ENCODE measurements around the gene SHISAL1.

DNA sequence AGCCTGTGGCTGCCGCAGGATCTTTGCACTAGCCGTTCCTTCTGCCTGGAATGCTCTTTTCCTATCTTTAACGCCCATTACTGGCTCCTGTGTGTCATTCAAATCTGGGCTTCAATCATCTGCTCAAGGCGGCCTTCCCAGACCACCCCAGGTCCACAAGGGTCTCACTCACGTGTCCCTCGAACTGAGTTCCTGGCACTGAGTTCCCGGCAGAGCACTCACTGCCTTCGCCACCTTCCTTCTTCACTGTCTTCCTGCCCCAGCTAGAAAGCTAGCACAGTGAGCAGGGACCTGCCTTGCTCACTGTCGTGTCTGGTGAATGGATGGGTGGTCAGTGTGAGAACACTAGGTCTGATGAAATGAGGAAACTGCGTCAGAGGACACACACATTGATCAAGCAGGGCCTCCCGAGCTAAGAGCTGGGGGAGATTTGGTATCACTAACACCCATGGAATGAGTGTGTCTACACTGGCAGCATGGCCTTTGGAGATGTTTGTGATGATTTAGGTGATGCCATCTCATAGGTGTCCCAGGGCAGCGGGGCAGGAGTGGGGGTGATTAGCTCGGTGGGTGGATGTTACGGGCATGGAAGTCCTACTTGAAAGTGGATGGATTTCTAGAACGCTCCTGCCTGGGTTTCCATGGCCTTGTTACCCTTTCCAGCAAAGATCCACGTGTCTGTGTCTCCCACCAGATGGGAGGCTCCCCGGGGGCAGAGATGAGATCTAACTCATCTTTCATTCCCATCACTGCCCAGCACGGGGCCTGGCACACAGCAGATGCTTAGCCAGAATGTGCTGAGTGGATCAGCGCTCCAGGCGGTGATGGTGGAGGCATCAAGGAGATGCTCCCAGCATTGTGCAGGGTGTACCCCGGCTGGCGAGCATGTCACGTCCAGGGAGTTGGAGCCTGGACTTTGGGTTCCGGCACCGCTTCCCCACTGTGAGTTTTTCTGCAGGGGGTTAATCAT lies 64.5 kb downstream of the SHISAL1 start:
- TF ChIP-seq, protein P1, sequence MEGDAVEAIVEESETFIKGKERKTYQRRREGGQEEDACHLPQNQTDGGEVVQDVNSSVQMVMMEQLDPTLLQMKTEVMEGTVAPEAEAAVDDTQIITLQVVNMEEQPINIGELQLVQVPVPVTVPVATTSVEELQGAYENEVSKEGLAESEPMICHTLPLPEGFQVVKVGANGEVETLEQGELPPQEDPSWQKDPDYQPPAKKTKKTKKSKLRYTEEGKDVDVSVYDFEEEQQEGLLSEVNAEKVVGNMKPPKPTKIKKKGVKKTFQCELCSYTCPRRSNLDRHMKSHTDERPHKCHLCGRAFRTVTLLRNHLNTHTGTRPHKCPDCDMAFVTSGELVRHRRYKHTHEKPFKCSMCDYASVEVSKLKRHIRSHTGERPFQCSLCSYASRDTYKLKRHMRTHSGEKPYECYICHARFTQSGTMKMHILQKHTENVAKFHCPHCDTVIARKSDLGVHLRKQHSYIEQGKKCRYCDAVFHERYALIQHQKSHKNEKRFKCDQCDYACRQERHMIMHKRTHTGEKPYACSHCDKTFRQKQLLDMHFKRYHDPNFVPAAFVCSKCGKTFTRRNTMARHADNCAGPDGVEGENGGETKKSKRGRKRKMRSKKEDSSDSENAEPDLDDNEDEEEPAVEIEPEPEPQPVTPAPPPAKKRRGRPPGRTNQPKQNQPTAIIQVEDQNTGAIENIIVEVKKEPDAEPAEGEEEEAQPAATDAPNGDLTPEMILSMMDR (IDR thresholded peaks at IDR 0.05; ENCODE audit: insufficient read depth, low read length), result no peak
- TF ChIP-seq GABPA (IDR thresholded peaks at IDR 0.05; ENCODE audit: low read depth) (no peak), POLR2AphosphoS5 (IDR thresholded peaks at IDR 0.05; ENCODE audit: low read depth) (no peak), SPI1 (IDR thresholded peaks at IDR 0.05; ENCODE audit: borderline replicate concordance, low read depth) (no peak)
- TF ChIP-seq, protein P2, sequence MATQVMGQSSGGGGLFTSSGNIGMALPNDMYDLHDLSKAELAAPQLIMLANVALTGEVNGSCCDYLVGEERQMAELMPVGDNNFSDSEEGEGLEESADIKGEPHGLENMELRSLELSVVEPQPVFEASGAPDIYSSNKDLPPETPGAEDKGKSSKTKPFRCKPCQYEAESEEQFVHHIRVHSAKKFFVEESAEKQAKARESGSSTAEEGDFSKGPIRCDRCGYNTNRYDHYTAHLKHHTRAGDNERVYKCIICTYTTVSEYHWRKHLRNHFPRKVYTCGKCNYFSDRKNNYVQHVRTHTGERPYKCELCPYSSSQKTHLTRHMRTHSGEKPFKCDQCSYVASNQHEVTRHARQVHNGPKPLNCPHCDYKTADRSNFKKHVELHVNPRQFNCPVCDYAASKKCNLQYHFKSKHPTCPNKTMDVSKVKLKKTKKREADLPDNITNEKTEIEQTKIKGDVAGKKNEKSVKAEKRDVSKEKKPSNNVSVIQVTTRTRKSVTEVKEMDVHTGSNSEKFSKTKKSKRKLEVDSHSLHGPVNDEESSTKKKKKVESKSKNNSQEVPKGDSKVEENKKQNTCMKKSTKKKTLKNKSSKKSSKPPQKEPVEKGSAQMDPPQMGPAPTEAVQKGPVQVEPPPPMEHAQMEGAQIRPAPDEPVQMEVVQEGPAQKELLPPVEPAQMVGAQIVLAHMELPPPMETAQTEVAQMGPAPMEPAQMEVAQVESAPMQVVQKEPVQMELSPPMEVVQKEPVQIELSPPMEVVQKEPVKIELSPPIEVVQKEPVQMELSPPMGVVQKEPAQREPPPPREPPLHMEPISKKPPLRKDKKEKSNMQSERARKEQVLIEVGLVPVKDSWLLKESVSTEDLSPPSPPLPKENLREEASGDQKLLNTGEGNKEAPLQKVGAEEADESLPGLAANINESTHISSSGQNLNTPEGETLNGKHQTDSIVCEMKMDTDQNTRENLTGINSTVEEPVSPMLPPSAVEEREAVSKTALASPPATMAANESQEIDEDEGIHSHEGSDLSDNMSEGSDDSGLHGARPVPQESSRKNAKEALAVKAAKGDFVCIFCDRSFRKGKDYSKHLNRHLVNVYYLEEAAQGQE (IDR thresholded peaks at IDR 0.05; ENCODE audit: insufficient replicate concordance, low read depth), result no peak

All from HL-60 (cell line).